Astrocyte (in vitro differentiated cells and primary cell): ENCODE results near the gene MAPK10. TPM values are rescaled to one million over a fixed set of nuclear protein-coding genes. Genes with fewer than 3 reads are reported as not detected.

Experiments
- DNase-seq: peaks from one replicate; pipeline ENCODE4 v3.0.0-alpha.2; 2010; ENCODE audit warnings: low read depth
- FAIRE-seq: peaks from 2 replicates; lab custom pipeline; 2011; peaks lifted over from hg19 to GRCh38; lab: Jason Lieb, UNC
- H2AFZ ChIP-seq: 2 replicates; pipeline ENCODE4 v1.6.0; 2012; ENCODE audit warnings: low read depth, low read length, inconsistent platforms
- H3K27ac ChIP-seq: 2 replicates; pipeline ENCODE4 v1.5.1; 2011; ENCODE audit warnings: low read depth, low read length, inconsistent platforms
- H3K27me3 ChIP-seq: 2 replicates; pipeline ENCODE4 v1.6.0; 2011; ENCODE audit warnings: low read length, inconsistent platforms; ENCODE audit not compliant: insufficient read depth
- H3K36me3 ChIP-seq: 2 replicates; pipeline ENCODE4 v1.5.1; 2011; ENCODE audit warnings: low read length, inconsistent platforms; ENCODE audit not compliant: insufficient read depth
- H3K4me1 ChIP-seq: 2 replicates; pipeline ENCODE4 v1.5.1; 2011; ENCODE audit warnings: low read length, inconsistent platforms; ENCODE audit not compliant: insufficient read depth
- H3K4me2 ChIP-seq: 2 replicates; pipeline ENCODE4 v1.6.0; 2012; ENCODE audit warnings: low read length, inconsistent platforms
- H3K4me3 ChIP-seq: 2 replicates; pipeline ENCODE4 v1.5.1; 2011; ENCODE audit warnings: low read depth, mild to moderate bottlenecking, low read length, inconsistent platforms; ENCODE audit not compliant: insufficient read depth
- H3K79me2 ChIP-seq: 2 replicates; pipeline ENCODE4 v1.6.0; 2012; ENCODE audit warnings: mild to moderate bottlenecking, low read length, inconsistent platforms; ENCODE audit not compliant: insufficient read depth
- H3K9ac ChIP-seq: 2 replicates; pipeline ENCODE4 v1.6.0; 2012; ENCODE audit warnings: mild to moderate bottlenecking, low read length, inconsistent platforms
- H3K9me3 ChIP-seq: 2 replicates; pipeline ENCODE4 v1.5.1; 2012; ENCODE audit warnings: low read depth, mild to moderate bottlenecking, low read length, inconsistent platforms; ENCODE audit not compliant: insufficient read depth
- H4K20me1 ChIP-seq: 2 replicates; pipeline ENCODE4 v1.6.0; 2012; ENCODE audit warnings: low read length, inconsistent platforms; ENCODE audit not compliant: insufficient read depth
- H3K27ac Mint-ChIP-seq: one replicate; pipeline ENCODE4 v1.8.0; 2021; ENCODE audit warnings: mild to moderate bottlenecking, mixed read lengths; ENCODE audit not compliant: unreplicated experiment
- H3K27me3 Mint-ChIP-seq: one replicate; pipeline ENCODE4 v1.8.0; 2021; ENCODE audit warnings: low read depth, mixed read lengths; ENCODE audit not compliant: unreplicated experiment
- H3K36me3 Mint-ChIP-seq: one replicate; pipeline ENCODE4 v1.8.0; 2021; ENCODE audit warnings: low read depth, mixed read lengths; ENCODE audit not compliant: unreplicated experiment
- H3K4me1 Mint-ChIP-seq: one replicate; pipeline ENCODE4 v1.8.0; 2021; ENCODE audit warnings: low read depth, mixed read lengths; ENCODE audit not compliant: unreplicated experiment
- H3K4me3 Mint-ChIP-seq: one replicate; pipeline ENCODE4 v1.8.0; 2021; ENCODE audit warnings: mild to moderate bottlenecking, moderate library complexity, mixed read lengths; ENCODE audit not compliant: unreplicated experiment
- H3K9me3 Mint-ChIP-seq: one replicate; pipeline ENCODE4 v1.8.0; 2021; ENCODE audit warnings: mild to moderate bottlenecking, mixed read lengths; ENCODE audit not compliant: unreplicated experiment
- CTCF ChIP-seq: IDR thresholded peaks from 2 replicates; pipeline ENCODE4 v1.5.1; 2011; ENCODE audit warnings: low read depth, mild to moderate bottlenecking, inconsistent platforms, low read length, moderate library complexity; ENCODE audit not compliant: insufficient read depth
- EZH2 ChIP-seq: IDR thresholded peaks from 2 replicates; pipeline ENCODE4 v1.6.1; 2012; ENCODE audit warnings: mild to moderate bottlenecking, low read length, inconsistent platforms; ENCODE audit not compliant: insufficient read depth
- total RNA-seq: library from RNA; stranded (reverse); gene quantifications from 2 replicates; pipeline ENCODE4 v1.2.1, GENCODE V29; 2021

The MAPK10 gene
- total RNA-seq, 1 donor from 2014 or later, result 7.5 TPM

- H3K36me3 Mint-ChIP-seq, result no peaks in the 10 kb centered on the region
- TF ChIP-seq CTCF (no peak), EZH2 (no peak)
- peaks cover 4% of the 10 kb centered on the region for H3K4me1 Mint-ChIP-seq
- no peaks in the 10 kb centered on the region for H3K27me3 Mint-ChIP-seq
- no peak overlapping the region for H3K27ac ChIP-seq
- H2AFZ ChIP-seq, result no peak overlapping the region
- no peaks in the 10 kb centered on the region for H4K20me1 ChIP-seq
- H3K4me1 ChIP-seq, result no peaks in the 10 kb centered on the region
- no peak for FAIRE-seq
- H3K36me3 ChIP-seq, result no peaks in the 10 kb centered on the region
- no peak overlapping the region for H3K27ac Mint-ChIP-seq
- no peak overlapping the region for H3K9ac ChIP-seq
- H3K9me3 ChIP-seq, result no peaks in the 10 kb centered on the region
- H3K4me2 ChIP-seq, result no peak overlapping the region
- H3K79me2 ChIP-seq, result no peaks in the 10 kb centered on the region
- no peaks in the 10 kb centered on the region for H3K9me3 Mint-ChIP-seq
- DNase-seq, result no peak
- H3K27me3 ChIP-seq, result no peaks in the 10 kb centered on the region
- no peak overlapping the region for H3K4me3 Mint-ChIP-seq
- H3K4me3 ChIP-seq, result no peak overlapping the region
These were observed 260.5 kb downstream of the MAPK10 start for GRCh38 chr4:86099348-86099747.

DNA sequence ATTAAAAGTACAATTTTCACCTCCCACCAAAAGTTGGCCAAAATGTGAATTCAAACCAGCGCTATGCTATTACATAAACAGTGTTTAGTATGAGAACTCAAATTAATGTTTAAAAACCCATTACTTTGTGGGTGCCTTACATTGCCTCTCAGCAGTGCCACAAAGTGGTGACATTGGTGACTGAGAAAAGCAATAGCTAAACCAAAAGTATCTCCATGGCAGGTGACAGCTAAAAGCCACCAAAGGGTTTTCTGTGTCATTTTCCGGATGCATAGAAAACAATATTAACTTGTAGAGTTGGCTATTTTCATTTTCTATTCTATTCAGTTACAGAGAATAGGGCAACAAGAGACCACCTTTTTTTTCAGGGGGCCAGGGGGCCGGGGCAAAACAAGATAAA lies 261.2 kb downstream of the MAPK10 start:
- FAIRE-seq, result no peak
- Mint-ChIP-seq H3K9me3 (no peaks in the 10 kb centered on the region), H3K4me3 (no peak overlapping the region), H3K4me1 (peaks cover 4% of the 10 kb centered on the region), H3K36me3 (no peaks in the 10 kb centered on the region), H3K27me3 (no peaks in the 10 kb centered on the region), H3K27ac (no peak overlapping the region)
- H3K4me1 ChIP-seq, result no peaks in the 10 kb centered on the region
- no peaks in the 10 kb centered on the region for H3K36me3 ChIP-seq
- H2AFZ ChIP-seq, result no peak overlapping the region
- no peaks in the 10 kb centered on the region for H3K79me2 ChIP-seq
- H3K9me3 ChIP-seq, result no peaks in the 10 kb centered on the region
- DNase-seq, result no peak
- H3K27me3 ChIP-seq, result no peaks in the 10 kb centered on the region
- no peak for TF ChIP-seq EZH2
- no peak for TF ChIP-seq CTCF
- no peak overlapping the region for H3K4me2 ChIP-seq
- H3K27ac ChIP-seq, result no peak overlapping the region
- no peak overlapping the region for H3K4me3 ChIP-seq
- no peaks in the 10 kb centered on the region for H4K20me1 ChIP-seq
- no peak overlapping the region for H3K9ac ChIP-seq

DNA sequence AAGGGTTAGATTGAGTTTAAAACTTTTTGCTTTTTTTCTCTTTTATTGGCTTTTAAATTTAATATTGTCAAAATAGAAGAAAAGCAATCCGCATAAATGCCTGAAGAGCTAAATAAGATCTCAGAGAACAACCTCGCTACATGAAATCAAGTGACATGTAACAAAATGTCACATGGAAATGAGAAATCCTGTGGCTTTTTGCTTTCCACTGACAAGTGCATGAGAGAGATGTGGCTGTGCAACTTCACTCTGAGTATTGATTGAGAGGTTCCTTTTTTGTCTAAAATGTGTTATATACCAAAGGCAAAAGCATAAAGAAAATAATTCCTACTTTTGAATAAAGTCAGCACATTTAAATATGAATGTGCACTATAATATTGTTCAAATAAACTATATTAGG lies 263.5 kb downstream of the MAPK10 start:
- no peak for TF ChIP-seq EZH2
- no peak for TF ChIP-seq CTCF
- Histone ChIP-seq H3K9ac (no peak overlapping the region), H2AFZ (no peak overlapping the region), H3K4me3 (no peak overlapping the region), H3K27ac (no peak overlapping the region), H4K20me1 (no peaks in the 10 kb centered on the region), H3K36me3 (no peaks in the 10 kb centered on the region), H3K9me3 (no peaks in the 10 kb centered on the region), H3K27me3 (no peaks in the 10 kb centered on the region), H3K4me2 (no peak overlapping the region), H3K4me1 (no peaks in the 10 kb centered on the region), H3K79me2 (no peaks in the 10 kb centered on the region)
- Mint-ChIP-seq H3K36me3 (no peaks in the 10 kb centered on the region), H3K27me3 (no peaks in the 10 kb centered on the region), H3K4me3 (no peak overlapping the region), H3K27ac (no peak overlapping the region), H3K9me3 (no peaks in the 10 kb centered on the region), H3K4me1 (peaks cover 7% of the 10 kb centered on the region)
- FAIRE-seq (no peak), DNase-seq (no peak)
